Thyroid gland (tissue), 4 donors: ENCODE measurements around the gene SOCS3.

Source experiments
- POLR2A ChIP-seq, 2 donors: fragments of 450-650 bp; IDR thresholded peaks; one replicate each; pipeline ENCODE4 v1.6.1; 2017; ENCODE audit warnings: antibody characterized with exemption in 2 of 2, mild to moderate bottlenecking in 2 of 2, moderate library complexity in 1 of 2
- TF ChIP-seq, protein P1 (sequence below), 6 experiments: fragments of 200-600 bp in 3 of 6; fragments of 450-650 bp in 3 of 6; sonication (generic) in 3 of 6; IDR thresholded peaks; one replicate each; pipeline ENCODE4 v1.5.1; 2016 to 2019; ENCODE audit warnings: antibody characterized with exemption in 6 of 6, mild to moderate bottlenecking in 2 of 6, inconsistent platforms in 1 of 6, moderate library complexity in 1 of 6

DNA sequence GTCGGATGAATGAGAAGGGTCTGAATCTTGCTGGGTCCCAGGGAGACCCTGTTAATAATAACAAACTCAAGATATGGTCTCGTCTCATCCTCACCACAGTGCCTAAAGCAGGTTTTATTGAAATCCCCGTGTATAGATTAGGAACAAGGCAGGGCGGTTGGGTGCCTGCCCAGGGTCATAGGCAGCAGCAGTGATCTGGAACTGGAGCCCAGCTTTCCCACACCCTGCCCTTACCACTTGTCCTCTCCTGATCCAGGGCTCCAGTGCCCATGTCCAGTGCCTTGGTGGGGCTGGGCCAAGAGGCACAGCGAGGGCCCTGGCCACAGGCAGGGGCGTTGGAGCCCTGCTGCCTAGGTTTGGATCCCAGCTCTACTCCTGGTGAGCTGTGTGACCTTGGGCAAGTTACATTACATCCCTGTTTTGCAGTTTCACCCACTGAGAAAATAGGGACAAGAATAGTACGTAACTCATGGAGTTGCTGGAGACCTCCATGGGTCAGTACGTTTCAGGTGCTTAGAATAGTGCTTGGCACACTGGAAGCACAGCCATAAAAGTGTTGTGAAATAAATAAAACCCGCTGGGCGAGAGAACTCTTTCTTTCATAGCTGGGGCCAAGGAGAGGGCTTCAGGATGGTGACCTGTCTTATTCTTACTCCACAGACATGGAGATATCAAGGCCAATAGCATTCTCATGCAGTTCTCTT, 13.9 kb downstream of the SOCS3 start:
- TF ChIP-seq, protein P1, sequence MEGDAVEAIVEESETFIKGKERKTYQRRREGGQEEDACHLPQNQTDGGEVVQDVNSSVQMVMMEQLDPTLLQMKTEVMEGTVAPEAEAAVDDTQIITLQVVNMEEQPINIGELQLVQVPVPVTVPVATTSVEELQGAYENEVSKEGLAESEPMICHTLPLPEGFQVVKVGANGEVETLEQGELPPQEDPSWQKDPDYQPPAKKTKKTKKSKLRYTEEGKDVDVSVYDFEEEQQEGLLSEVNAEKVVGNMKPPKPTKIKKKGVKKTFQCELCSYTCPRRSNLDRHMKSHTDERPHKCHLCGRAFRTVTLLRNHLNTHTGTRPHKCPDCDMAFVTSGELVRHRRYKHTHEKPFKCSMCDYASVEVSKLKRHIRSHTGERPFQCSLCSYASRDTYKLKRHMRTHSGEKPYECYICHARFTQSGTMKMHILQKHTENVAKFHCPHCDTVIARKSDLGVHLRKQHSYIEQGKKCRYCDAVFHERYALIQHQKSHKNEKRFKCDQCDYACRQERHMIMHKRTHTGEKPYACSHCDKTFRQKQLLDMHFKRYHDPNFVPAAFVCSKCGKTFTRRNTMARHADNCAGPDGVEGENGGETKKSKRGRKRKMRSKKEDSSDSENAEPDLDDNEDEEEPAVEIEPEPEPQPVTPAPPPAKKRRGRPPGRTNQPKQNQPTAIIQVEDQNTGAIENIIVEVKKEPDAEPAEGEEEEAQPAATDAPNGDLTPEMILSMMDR (IDR thresholded peaks at IDR 0.05): no peak
- TF ChIP-seq POLR2A (IDR thresholded peaks at IDR 0.05): no peak
